Measurements from ENCODE around the gene PPP3CA. TPM values are rescaled to one million over a fixed set of nuclear protein-coding genes. Genes with fewer than 3 reads are reported as not detected.

The PPP3CA gene
- total and polyA plus RNA-seq, 2 of the 13 experiments (the other 11 are each of a cell fraction or from before 2014, with no cell fraction given) = 4.8 to 13.2 TPM

- TF ChIP-seq CBX1 (IDR thresholded peaks at IDR 0.05; ENCODE audit: low read depth) (no peak), MIER3 (CRISPR knock-in tag; IDR thresholded peaks at IDR 0.05; ENCODE audit: borderline replicate concordance) (no peak), XRCC5 (optimal IDR thresholded peaks at IDR 0.05; ENCODE audit: low read length) (no peak), KAT8 (CRISPR knock-in tag; IDR thresholded peaks at IDR 0.05) (no peak; the same call in 1 of the 2 replicates), ATF4 (CRISPR knock-in tag; IDR thresholded peaks at IDR 0.05) (no peak), ATF5 (CRISPR knock-in tag; IDR thresholded peaks at IDR 0.05; ENCODE audit: low read depth) (no peak), SMARCC2 (IDR thresholded peaks at IDR 0.05) (no peak), ARID5B (CRISPR knock-in tag; IDR thresholded peaks at IDR 0.05) (peak; percentile 73), GPN1 (CRISPR knock-in tag; IDR thresholded peaks at IDR 0.05; ENCODE audit: borderline replicate concordance) (no peak), ZBTB8A (CRISPR knock-in tag; IDR thresholded peaks at IDR 0.05; ENCODE audit: borderline replicate concordance, low read depth) (no peak), NFATC3 (CRISPR knock-in tag; IDR thresholded peaks at IDR 0.05) (no peak), ZNF574 (CRISPR knock-in tag; IDR thresholded peaks at IDR 0.05) (0 out of 2 replicates have a peak, but pooled peaks have one; percentile 38), TP53 (CRISPR knock-in tag; conservative IDR thresholded peaks at IDR 0.05) (no peak), ATF2 (CRISPR knock-in tag; IDR thresholded peaks at IDR 0.05) (peak; percentile 15; the same call in 1 of the 2 replicates), ZNF33A (CRISPR knock-in tag; IDR thresholded peaks at IDR 0.05; ENCODE audit: borderline replicate concordance) (no peak), ZNF546 (CRISPR knock-in tag; conservative IDR thresholded peaks at IDR 0.05) (no peak)
These were observed 178.0 kb downstream of the PPP3CA start (continued) for GRCh38 chr4:101169044-101170014.
